ENCODE data around the gene GAK.

DNA sequence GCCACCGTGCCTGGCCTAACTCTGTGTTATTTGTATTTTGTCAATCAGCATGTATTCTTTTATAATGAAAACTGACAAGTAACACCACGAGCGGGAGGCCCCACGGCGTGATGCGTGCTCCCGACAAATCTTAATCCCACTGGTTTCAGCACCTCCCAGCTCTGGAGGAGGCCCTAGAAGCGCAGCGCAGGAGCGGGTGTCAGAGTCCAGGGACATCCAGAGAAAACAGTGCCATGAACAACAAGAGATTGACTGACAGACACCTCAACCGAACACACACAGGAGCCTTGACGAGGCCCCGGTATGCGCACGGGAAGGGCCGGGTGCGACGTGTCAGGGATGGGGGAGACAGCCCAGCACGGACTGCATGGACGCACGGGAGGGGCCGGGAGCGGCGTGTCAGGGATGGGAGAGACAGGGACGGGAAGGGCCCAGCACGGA is 23.0 kb downstream of the GAK start:
- TF ChIP-seq, protein P1, sequence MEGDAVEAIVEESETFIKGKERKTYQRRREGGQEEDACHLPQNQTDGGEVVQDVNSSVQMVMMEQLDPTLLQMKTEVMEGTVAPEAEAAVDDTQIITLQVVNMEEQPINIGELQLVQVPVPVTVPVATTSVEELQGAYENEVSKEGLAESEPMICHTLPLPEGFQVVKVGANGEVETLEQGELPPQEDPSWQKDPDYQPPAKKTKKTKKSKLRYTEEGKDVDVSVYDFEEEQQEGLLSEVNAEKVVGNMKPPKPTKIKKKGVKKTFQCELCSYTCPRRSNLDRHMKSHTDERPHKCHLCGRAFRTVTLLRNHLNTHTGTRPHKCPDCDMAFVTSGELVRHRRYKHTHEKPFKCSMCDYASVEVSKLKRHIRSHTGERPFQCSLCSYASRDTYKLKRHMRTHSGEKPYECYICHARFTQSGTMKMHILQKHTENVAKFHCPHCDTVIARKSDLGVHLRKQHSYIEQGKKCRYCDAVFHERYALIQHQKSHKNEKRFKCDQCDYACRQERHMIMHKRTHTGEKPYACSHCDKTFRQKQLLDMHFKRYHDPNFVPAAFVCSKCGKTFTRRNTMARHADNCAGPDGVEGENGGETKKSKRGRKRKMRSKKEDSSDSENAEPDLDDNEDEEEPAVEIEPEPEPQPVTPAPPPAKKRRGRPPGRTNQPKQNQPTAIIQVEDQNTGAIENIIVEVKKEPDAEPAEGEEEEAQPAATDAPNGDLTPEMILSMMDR (IDR thresholded peaks at IDR 0.05; ENCODE audit: poor library complexity, severe bottlenecking): no peak
- TF ChIP-seq SMC3 (conservative IDR thresholded peaks at IDR 0.05; ENCODE audit: poor library complexity): no peak
- TF ChIP-seq, protein P2, sequence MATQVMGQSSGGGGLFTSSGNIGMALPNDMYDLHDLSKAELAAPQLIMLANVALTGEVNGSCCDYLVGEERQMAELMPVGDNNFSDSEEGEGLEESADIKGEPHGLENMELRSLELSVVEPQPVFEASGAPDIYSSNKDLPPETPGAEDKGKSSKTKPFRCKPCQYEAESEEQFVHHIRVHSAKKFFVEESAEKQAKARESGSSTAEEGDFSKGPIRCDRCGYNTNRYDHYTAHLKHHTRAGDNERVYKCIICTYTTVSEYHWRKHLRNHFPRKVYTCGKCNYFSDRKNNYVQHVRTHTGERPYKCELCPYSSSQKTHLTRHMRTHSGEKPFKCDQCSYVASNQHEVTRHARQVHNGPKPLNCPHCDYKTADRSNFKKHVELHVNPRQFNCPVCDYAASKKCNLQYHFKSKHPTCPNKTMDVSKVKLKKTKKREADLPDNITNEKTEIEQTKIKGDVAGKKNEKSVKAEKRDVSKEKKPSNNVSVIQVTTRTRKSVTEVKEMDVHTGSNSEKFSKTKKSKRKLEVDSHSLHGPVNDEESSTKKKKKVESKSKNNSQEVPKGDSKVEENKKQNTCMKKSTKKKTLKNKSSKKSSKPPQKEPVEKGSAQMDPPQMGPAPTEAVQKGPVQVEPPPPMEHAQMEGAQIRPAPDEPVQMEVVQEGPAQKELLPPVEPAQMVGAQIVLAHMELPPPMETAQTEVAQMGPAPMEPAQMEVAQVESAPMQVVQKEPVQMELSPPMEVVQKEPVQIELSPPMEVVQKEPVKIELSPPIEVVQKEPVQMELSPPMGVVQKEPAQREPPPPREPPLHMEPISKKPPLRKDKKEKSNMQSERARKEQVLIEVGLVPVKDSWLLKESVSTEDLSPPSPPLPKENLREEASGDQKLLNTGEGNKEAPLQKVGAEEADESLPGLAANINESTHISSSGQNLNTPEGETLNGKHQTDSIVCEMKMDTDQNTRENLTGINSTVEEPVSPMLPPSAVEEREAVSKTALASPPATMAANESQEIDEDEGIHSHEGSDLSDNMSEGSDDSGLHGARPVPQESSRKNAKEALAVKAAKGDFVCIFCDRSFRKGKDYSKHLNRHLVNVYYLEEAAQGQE (IDR thresholded peaks at IDR 0.05; ENCODE audit: borderline replicate concordance): no peak
- TF ChIP-seq POLR2AphosphoS5 (IDR thresholded peaks at IDR 0.05): no peak
- TF ChIP-seq RAD21 (conservative IDR thresholded peaks at IDR 0.05): no peak
- TF ChIP-seq EZH2 (IDR thresholded peaks at IDR 0.05; ENCODE audit: borderline replicate concordance, insufficient read depth, low read length, poor library complexity, severe bottlenecking): no peak
- no peak for TF ChIP-seq EP300 (conservative IDR thresholded peaks at IDR 0.05; ENCODE audit: poor library complexity, severe bottlenecking)
- TF ChIP-seq MXI1 (conservative IDR thresholded peaks at IDR 0.05; ENCODE audit: poor library complexity, severe bottlenecking): no peak
